ENCODE data around the gene CLDN25.

GRCh38 chr11:113764527-113765219 lies 14.9 kb upstream of the CLDN25 start:
- TF ChIP-seq TAF1 (IDR thresholded peaks at IDR 0.05; ENCODE audit: borderline replicate concordance, insufficient read depth, low read length) (no peak), SIN3A (IDR thresholded peaks at IDR 0.05; ENCODE audit: borderline replicate concordance, insufficient read depth, low read length) (no peak), POLR2AphosphoS5 (IDR thresholded peaks at IDR 0.05; ENCODE audit: low read depth, low read length) (no peak), REST (IDR thresholded peaks at IDR 0.05; ENCODE audit: insufficient read depth in 1 of 2, low read depth in 2 of 2, low read length in 2 of 2) (no peak), FOXP2 (optimal IDR thresholded peaks at IDR 0.05; ENCODE audit: borderline replicate concordance, extremely low read depth, extremely low read length, insufficient read depth) (no peak)

Data from PFSK-1 (cell line).